ENCODE data around the gene DLL3.

DLL3 gene

DNA sequence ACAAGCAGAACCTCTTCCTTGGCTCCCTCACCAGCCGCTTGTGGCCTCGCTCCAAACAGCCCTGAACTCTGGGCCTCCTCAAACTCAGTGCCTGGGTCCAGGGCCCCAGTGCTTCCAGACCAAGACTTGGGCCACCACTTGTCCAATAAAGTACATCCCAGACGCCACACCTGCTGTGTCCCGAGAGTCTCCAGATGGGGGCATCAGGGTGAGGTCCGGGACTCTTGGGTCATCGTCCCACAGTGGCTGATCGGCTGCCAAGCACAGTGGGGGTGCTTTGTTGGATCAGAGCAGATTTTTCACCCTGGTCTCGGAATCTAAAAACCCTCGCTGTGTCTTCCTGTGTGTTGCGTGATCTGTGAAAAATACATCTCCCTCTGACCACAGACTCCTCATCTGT is 9.0 kb upstream of the DLL3 start:
- DNase-seq = no peak

DNA sequence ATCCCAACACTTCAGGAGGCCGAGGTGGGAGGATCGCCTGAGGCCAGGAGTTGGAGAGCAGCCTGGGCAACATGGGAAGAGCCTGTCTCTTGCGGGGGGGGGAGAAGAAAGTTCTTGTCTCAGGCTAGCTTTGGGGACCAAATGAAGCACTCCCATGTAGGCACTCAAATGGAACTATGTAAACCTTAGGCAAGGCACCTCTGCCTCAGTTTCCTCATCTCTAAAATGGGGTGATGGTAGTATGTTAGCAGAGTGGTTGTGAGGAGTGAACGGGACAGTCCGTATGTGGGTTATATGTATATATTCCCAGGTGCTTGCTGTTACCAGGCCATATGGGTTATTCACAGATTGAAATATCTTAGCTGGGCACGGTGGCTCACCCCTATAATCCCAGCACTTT is 6.5 kb upstream of the DLL3 start:
- no peak for DNase-seq

DNA sequence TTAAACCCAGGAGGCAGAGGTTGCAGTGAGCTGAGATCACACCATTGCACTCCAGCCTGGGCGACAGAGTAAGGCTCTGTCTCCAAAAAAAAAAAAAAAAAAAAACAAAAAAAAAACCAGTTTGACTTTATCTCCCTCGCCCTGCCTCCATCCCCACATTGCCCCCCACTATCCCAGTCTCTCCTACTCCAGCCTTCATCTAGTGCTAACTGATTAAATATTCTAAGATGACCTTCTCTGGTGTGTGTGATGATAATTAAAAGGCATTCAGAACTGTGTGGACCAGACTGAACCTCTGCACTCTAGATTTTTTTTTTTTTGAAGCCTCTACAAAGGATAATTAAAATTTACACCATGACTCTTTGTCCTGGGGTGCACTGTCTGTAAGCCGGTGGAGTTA is 6.0 kb upstream of the DLL3 start:
- no peak for DNase-seq

DNA sequence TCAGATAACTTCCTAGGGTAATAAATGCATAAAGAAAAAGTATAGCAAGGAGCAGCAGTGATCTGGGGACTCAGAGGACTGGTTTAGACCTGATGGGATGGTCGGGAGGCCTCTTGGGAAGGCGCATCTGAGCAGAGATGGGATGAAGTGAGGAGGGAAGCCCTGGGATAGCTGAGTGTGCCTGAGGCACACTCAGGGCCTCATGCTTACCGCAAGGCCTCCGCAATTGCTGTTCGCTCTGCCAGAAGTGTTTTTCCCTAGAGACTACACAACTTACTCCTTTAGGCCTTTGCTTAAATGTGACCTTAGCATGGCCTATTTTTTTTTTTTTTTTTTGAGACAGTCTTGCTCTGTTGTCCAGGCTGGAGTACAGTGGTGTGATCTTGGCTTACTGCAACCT is 4.1 kb upstream of the DLL3 start:
- DNase-seq = no peak

DNA sequence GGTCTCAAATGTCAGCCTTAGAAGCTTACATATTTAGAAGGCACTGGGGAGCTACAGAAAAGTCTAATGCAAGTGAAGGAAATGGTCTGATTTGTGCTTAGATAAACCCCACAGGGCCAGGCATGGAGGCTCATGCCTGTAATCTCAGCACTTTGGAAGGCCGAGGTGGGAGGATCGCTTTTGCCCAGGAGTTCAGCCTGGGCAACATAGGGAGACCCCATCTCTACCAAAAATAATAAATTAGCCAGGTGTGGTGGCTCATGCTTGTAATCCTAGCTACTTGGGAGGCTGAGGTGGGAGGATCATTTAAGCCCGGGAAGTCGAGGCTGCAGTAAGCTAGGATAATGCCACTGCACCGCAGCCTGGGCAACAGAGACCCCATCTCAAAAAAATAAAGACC is 2.7 kb upstream of the DLL3 start:
- DNase-seq = no peak

DNA sequence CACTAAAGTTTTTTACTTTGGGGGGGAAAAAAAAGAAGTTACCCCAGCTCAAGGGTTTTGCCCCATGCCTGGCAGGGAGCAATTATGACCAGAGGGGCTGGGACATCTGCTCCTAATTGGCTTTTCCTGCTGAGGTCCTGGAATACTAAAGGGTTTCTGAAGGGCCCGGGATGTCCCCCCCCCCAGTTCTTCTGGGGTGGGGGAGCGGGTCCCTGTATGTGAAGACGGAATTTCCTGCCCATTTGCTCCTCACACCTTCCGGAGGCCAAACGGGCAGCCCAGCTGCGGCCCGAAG is 1.1 kb upstream of the DLL3 start:
- no peak for DNase-seq

DNA sequence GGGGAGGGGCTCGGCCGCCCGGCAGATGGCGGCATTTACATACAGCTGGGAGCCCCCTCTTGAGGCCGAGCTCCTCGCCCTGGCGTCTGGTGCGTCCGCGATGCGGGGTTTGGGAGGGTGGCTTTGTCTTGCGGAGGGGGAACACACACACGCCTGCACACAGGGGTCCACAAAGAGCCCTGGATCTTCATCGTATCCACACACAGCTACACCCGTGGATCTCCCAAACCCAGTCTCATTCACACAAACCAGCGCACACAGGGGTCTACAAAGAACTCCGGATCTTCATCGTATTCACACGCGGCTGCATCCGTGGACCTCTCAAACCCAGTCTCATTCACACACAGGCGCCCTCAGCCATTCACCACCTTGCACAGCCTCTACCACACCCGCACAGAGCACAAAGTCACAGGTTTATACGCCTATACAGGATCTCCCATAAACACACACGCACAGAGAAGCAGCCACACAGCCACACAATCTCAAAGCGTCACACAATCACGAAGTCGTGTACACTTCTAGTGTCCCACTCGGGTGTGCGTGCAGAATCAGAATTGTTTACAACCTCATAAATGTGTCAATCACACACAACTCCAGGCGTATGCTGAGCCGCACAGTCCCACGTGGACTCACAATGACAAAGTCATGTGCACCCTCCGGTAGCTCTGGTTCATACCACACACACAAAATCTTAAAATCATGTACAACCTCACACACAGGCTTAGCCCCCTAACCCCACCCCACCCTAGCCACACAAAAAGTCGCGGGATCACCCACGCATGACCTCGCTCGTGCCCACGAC is 550 bp upstream of the DLL3 start:
- DNase-seq = peak; percentile 68

DNA sequence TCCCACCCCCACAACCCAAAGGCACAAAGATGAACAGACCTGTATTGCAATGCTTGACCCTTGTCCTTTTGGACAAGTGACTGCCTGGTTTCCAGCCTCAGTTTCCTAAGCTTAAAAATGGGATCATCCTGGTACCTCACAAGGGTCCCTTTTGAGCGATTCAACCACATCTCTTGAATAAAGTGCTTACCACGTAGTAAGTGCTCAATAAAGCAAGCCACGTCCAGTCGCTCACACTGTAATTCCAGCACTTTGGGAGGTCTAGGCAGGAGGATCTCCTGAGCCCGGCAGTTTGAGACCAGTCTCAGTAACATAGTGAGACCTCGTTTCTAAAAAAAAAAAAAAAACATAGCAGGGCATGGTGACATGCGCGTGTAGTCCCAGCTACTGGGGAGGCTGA is 1.2 kb downstream of the DLL3 start:
- DNase-seq = no peak

DNA sequence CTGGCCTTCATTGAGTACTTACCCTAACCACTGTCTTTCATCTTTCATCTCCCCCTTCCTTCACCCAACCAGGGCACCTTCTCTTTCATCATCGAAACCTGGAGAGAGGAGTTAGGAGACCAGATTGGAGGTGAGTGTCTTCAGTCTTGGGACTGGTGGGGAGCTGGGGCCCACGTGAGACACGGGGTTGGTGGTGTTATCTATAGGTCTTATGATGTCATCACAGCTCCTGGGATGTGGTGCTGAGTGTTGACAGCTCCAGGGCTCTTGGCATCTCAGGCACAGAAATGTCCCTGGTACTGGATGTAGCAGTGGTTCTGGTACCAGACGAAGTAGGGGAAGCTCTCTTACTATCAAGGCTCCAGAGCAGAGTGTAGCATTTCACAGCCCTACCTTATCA is 1.8 kb downstream of the DLL3 start:
- DNase-seq = no peak

DNA sequence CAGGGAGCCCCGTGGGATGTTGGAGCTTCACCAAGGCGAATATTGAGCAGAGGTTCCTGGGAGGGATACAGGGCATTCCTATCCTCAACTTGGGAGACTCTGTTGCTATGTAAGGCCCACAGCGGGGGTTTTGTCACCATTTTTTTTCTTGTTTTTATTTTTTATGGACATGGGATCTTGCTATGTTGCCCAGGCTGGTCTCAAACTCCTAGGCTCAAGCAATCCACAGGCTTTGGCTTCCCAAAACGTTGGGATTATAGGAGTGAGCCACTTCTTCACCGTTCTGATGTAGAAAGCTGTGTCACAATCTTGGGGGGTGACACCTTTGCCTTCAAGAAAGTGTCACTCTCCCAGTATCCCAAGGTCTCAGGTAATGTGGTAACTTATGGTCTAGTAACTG is 2.6 kb downstream of the DLL3 start:
- DNase-seq = no peak

DNA sequence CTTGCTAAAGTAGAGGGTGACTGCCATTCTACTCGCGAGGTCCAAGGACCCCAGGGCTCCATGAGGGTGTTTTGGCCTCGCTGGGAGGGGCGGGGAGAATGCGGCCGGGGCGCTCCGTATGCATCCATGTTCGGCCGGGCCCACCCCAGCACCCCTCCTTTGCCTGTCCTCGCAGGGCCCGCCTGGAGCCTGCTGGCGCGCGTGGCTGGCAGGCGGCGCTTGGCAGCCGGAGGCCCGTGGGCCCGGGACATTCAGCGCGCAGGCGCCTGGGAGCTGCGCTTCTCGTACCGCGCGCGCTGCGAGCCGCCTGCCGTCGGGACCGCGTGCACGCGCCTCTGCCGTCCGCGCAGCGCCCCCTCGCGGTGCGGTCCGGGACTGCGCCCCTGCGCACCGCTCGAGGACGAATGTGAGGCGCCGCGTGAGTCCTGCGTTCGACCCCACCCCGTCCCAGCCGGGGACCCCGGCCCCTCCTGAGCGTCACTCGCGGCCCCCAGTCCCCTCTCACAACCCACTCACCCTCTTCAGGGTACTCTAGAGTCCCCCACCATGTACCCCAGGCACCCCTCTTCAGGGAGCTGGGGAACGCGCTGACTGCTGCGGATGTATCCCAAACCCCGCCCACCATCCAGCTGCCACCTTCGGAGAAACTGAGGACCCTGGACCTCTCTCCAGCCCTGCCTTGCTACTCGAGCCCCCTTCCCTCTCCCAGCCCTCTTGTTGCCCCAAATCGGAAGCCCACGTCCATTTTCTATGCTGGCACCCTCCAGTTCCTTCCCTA is 4.1 kb downstream of the DLL3 start:
- DNase-seq = peak; percentile 90

DNA sequence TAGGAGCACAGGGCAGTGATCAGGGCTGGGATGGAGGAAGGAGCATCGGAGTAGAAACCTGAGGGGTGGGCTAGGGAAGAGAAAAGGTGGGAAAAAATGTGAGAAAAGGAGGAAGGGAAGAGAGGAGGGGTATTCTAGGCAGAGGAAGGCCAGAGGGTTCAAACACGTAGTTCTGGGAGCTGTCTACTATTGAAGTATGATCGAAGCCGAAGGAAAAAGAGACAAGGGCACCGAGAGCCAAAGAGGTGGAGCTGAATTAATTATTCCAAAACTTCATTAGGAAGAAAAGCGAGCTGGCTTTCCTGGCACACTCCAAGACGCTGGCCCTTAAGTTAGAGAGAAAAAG is 7.8 kb downstream of the DLL3 start:
- DNase-seq = no peak

DNA sequence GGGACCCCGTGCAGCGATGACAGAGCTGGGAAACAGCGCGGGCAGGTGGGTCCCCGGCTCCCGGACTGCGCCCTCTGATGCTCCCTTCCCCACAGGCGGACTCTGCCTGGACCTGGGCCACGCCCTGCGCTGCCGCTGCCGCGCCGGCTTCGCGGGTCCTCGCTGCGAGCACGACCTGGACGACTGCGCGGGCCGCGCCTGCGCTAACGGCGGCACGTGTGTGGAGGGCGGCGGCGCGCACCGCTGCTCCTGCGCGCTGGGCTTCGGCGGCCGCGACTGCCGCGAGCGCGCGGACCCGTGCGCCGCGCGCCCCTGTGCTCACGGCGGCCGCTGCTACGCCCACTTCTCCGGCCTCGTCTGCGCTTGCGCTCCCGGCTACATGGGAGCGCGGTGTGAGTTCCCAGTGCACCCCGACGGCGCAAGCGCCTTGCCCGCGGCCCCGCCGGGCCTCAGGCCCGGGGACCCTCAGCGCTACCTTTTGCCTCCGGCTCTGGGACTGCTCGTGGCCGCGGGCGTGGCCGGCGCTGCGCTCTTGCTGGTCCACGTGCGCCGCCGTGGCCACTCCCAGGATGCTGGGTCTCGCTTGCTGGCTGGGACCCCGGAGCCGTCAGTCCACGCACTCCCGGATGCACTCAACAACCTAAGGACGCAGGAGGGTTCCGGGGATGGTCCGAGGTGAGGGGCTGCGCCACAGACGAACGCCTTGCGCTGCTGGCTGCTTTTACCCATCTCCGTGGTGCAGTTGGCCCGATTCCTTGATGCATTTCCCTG is 8.4 kb downstream of the DLL3 start:
- DNase-seq = peak; percentile 80

DNA sequence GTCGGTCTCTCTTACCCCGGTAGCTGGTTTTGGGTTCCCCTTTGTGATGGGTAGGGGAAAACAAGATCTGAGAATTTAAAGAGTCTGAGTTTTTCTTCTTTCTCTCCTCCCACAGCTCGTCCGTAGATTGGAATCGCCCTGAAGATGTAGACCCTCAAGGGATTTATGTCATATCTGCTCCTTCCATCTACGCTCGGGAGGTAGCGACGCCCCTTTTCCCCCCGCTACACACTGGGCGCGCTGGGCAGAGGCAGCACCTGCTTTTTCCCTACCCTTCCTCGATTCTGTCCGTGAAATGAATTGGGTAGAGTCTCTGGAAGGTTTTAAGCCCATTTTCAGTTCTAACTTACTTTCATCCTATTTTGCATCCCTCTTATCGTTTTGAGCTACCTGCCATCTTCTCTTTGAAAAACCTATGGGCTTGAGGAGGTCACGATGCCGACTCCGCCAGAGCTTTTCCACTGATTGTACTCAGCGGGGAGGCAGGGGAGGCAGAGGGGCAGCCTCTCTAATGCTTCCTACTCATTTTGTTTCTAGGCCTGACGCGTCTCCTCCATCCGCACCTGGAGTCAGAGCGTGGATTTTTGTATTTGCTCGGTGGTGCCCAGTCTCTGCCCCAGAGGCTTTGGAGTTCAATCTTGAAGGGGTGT is 9.1 kb downstream of the DLL3 start:
- DNase-seq = no peak

DNA sequence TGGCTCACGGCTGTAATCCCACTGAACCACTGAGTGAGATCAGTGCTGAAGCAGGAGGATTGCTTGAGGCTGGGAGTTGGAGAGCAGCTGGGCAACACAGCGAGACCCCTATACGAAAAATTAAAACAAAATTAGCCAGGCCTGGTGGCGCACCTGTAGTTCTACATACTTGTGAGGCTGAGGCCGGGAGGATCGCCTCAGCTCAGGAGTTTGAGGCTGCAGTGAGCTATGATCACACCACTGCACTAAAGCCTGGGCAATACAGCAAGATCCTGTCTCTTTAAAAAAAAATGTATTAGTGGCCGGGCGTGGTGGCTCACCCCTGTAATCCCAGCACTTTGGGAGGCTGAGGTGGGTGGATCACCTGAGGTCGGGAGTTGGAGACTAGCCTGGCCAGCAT is 9.9 kb downstream of the DLL3 start:
- DNase-seq = no peak

DNA sequence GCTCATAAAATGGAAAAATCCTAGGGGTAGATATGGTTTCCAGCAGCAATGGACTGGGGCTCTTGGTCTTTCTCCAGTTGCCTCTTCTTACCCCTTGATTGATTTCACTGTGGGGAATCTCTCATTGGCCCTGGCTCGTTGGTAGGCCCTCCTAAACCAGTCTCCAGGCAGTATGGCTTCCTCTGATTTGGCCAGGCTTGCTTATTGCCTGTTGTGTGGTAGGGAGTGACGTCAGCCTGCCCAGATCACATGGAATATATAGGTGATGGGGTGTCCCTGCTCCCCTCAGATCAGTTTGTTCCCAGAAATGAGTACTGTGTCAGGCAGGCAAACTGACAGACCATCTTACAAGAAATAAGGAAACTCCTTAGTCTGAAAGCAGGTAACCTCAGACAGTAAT is 10.5 kb downstream of the DLL3 start:
- DNase-seq = no peak

DNA sequence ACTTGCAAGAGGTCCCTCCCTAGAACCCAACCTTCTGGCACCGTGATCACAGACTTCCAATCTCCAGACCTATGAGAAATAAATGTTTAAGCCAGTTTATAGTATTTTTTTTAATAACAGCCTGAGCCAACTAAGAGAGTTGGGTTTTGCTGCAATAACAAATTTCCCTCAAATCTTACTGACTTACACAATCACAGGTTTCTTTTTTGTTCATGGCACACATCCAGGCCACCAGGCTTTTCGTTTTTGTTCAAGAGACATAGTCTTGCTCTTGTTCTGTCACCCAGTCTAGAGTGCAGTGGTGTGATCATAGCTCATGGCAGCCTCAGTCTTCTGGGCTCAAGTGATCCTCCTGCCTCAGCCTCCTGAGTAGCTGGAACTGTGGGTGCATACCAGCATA is 14.2 kb downstream of the DLL3 start:
- DNase-seq = no peak

DNA sequence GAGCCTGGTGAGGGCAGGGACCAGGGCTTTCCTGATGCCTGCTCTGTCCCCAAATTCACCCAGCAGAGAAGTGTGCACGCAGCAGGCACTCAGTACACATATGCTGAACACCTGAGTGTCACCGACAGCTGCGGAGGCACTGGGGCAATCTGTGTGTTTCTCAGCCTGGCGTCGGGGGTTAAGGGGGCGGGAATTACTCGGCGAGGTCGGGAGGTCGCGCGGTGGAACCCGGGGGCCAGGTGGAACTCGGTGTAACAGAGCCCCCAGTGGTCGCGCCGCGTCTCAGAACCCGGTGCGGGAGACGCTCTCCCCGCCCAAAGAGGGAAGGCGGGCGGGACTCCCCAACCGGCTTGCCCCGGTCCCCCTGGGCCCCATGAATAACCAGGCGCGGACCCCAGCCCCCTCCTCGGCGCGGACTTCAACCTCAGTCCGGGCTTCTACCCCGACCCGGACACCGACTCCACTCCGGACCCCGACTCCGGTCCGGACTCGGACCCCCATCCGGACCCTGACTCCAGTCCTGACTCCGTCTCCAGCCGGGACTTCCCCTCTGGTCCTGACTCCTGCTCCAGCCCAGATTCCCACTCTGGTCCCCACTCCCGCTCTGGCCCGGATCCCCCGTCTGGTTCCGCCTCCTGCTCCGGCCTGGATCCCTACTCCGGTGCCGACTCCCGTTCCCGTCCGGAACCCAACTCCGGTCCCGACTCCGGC is 16.2 kb downstream of the DLL3 start, which contains the start of gene SELENOV:
SELENOV (plus strand) TSS at position 300 of the 711 bp plus-strand sequence; CDS start at position 374, 74 bp downstream.
- DNase-seq = peak; percentile 68

DNA sequence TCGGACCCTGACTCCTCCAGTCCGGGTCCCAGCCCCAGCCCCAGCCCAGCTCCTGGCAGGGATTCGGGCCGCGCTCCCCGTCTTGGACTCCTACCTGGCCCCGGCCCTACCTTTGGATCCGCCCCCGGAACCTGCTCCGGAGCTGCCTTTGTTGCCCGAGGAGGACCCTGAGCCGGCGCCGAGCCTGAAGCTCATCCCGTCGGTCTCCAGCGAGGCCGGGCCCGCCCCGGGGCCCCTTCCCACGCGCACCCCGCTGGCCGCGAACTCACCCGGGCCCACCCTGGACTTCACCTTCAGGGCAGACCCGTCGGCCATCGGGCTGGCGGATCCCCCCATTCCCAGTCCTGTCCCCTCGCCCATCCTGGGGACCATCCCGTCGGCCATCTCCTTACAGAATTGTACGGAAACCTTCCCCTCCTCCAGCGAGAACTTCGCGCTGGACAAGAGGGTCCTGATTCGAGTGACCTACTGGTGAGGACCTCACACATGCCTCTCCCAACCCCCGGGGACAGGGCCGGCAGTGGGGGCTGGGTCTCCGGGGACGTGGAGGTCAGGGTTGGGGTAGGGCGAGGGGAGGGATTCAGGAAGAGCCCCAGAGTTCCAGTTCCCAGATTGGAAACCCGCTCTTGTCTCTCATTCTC is 16.9 kb downstream of the DLL3 start:
- no peak for DNase-seq

DNA sequence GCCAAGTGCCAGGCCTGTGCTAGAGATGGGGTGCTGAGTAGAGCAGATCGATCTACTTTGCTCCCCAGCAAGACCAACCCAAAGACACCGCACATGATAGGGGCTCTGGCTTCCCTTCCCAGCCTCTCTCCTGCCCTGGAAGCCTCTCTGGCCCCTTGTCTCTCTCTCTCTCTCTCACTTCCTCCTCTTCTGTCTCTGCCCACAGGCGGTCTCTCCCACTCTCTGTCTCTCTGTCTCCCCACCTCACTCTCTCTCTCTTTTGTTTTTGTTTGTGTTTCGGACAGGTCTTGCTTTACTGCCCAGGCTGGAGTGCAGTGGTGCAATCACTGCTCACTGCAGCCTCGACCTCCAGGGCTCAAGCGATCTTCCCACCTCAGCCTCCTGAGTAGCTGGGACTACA is 17.5 kb downstream of the DLL3 start:
- DNase-seq = no peak

DNA sequence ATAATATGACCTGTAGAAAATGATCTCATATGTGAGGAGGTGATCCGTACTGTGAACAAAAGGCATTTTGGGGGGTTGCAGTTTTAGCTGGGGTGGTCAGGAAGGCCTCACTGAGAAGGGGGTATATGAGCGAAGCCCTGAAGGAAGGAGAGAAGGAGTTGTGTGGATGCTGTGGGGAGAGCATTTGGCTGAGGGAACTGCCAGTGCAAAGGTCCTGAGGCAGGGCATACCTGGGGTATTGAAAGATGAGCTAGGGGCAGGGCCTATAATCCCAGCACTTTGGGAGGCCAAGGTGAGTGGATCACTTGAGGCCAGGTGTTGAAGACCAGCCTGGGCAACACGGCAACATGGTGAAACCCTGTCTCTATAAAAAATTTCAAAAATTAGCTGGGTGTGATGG is 18.7 kb downstream of the DLL3 start:
- DNase-seq = no peak

DNA sequence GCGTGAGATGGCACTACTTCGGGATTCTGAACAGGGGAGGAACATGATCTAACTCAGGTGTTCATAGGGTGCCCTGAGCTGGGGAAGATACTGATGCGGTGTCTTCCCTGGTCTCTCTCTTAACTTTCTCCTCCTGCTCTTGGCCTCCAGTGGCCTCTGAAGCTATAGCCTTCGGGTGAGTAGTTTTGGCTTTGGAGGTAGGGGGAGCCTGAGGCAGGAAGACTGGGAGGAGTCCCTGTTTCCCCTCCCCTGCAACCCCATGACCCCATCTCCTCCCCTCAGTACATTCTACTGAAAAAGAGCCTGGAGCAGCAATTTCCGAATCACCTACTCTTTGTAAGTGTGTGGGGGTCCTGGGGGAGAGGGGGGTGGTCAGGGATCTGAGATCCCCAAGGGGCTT is 19.7 kb downstream of the DLL3 start:
- no peak for DNase-seq
